ENCODE data around the gene DNAJC21.

DNAJC21 gene

DNA sequence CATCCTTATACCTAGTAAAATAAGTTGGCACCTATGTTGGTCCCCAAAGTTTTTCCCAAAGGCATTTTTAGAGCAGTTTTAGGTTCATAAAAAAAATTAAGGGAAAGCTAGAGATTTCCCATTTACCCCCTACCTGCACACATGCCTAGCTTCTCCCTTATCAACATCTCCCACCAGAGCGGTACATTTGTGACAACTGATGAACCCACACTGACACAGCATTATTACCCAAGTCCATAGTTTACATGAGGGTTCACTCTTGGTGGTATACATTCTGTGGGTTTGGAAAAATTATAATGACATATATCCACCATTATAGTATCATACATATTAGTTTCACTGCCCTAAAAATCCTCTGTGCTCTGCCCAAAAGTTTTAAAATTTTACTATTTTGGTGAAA is 26.1 kb upstream of the DNAJC21 start:
- H3K4me2 ChIP-seq (ENCODE audit: low read length): no peak overlapping the region
- no peak overlapping the region for H3K4me3 ChIP-seq (ENCODE audit: low read depth, low read length, poor library complexity, severe bottlenecking)
- peaks cover 26% of the 10 kb centered on the region; the same call in 1 of the 2 replicates for H3K36me3 ChIP-seq (ENCODE audit: insufficient read depth, low read length)
- H4K20me1 ChIP-seq (ENCODE audit: insufficient read depth, low read length): no peaks in the 10 kb centered on the region
- H3K4me1 ChIP-seq (ENCODE audit: insufficient read depth, low read length, severe bottlenecking): no peaks in the 10 kb centered on the region
- H3K27ac ChIP-seq (ENCODE audit: low read depth, low read length, poor library complexity, severe bottlenecking): no peak overlapping the region
- H3K9ac ChIP-seq (ENCODE audit: low read length): no peak overlapping the region
- H3K27me3 ChIP-seq (ENCODE audit: insufficient read depth, low read length): no peaks in the 10 kb centered on the region
- no peak for TF ChIP-seq EZH2 (IDR thresholded peaks at IDR 0.05; ENCODE audit: borderline replicate concordance, low read length)
- TF ChIP-seq, protein P1, sequence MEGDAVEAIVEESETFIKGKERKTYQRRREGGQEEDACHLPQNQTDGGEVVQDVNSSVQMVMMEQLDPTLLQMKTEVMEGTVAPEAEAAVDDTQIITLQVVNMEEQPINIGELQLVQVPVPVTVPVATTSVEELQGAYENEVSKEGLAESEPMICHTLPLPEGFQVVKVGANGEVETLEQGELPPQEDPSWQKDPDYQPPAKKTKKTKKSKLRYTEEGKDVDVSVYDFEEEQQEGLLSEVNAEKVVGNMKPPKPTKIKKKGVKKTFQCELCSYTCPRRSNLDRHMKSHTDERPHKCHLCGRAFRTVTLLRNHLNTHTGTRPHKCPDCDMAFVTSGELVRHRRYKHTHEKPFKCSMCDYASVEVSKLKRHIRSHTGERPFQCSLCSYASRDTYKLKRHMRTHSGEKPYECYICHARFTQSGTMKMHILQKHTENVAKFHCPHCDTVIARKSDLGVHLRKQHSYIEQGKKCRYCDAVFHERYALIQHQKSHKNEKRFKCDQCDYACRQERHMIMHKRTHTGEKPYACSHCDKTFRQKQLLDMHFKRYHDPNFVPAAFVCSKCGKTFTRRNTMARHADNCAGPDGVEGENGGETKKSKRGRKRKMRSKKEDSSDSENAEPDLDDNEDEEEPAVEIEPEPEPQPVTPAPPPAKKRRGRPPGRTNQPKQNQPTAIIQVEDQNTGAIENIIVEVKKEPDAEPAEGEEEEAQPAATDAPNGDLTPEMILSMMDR (IDR thresholded peaks at IDR 0.05; ENCODE audit: low read length): no peak
- H3K9me2 ChIP-seq (ENCODE audit: low read depth, low read length): no peaks in the 10 kb centered on the region
- H3K79me2 ChIP-seq (ENCODE audit: insufficient read depth, low read length): no peaks in the 10 kb centered on the region
- H3F3A ChIP-seq (ENCODE audit: insufficient read depth, low read length): no peaks in the 10 kb centered on the region
- no peaks in the 10 kb centered on the region for H3K9me3 ChIP-seq (ENCODE audit: low read length)
- H2AFZ ChIP-seq (ENCODE audit: low read length): no peak overlapping the region

DNA sequence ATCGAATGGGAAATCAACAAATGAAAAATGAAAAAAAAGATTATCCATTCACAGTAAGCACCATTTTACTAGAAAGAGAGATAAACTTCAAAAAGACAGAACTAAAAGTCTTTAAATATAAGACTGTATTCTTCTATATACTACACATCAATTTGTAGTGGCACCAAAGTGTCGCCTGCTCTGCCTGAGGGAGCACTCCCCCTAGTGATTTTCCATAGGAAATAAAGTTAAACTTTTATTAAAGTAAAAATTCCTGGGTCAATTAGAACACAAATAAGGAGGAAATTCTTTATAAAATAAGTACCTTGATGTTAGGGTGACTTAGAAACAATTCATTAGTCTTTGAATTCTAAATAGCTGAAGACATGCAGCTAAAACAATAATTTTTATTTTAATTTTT is 23.8 kb upstream of the DNAJC21 start:
- H3K4me3 ChIP-seq (ENCODE audit: low read depth, low read length, poor library complexity, severe bottlenecking): no peak overlapping the region
- no peaks in the 10 kb centered on the region for H4K20me1 ChIP-seq (ENCODE audit: insufficient read depth, low read length)
- no peaks in the 10 kb centered on the region for H3K4me1 ChIP-seq (ENCODE audit: insufficient read depth, low read length, severe bottlenecking)
- H3K9me3 ChIP-seq (ENCODE audit: low read length): no peaks in the 10 kb centered on the region
- peaks cover 48% of the 10 kb centered on the region for H3K36me3 ChIP-seq (ENCODE audit: insufficient read depth, low read length)
- no peak overlapping the region for H3K27ac ChIP-seq (ENCODE audit: low read depth, low read length, poor library complexity, severe bottlenecking)
- no peak overlapping the region for H2AFZ ChIP-seq (ENCODE audit: low read length)
- H3K4me2 ChIP-seq (ENCODE audit: low read length): no peak overlapping the region
- no peak overlapping the region for H3K9ac ChIP-seq (ENCODE audit: low read length)
- no peaks in the 10 kb centered on the region for H3K27me3 ChIP-seq (ENCODE audit: insufficient read depth, low read length)
- no peaks in the 10 kb centered on the region for H3F3A ChIP-seq (ENCODE audit: insufficient read depth, low read length)
- H3K9me2 ChIP-seq (ENCODE audit: low read depth, low read length): no peaks in the 10 kb centered on the region
- no peaks in the 10 kb centered on the region for H3K79me2 ChIP-seq (ENCODE audit: insufficient read depth, low read length)
- TF ChIP-seq, protein P1 (IDR thresholded peaks at IDR 0.05; ENCODE audit: low read length): peak; percentile 22; the same call in 1 of the 2 replicates
- no peak for TF ChIP-seq EZH2 (IDR thresholded peaks at IDR 0.05; ENCODE audit: borderline replicate concordance, low read length)

DNA sequence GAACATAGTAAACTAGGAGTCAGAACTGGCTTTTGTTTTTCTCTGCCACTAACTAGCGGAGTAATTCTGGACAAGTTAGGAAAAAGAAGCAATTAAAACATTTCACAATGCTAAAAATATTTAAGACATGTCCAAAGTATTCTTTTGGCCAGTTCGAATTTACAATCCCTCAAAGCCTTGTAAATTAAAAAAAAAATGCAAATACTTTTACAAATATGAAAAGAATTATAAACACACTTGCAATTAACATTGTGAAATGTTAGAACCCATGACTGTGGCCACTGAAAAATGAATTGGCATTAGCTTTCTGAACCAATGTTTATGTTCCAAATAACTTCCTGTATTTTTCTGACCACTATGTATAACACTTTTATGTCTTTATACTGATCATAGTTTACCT is 16.3 kb upstream of the DNAJC21 start:
- H3K9me2 ChIP-seq (ENCODE audit: low read depth, low read length): no peaks in the 10 kb centered on the region
- peak overlapping the region; percentile 82 for H3K4me2 ChIP-seq (ENCODE audit: low read length)
- no peaks in the 10 kb centered on the region for H3K27me3 ChIP-seq (ENCODE audit: insufficient read depth, low read length)
- H3K4me1 ChIP-seq (ENCODE audit: insufficient read depth, low read length, severe bottlenecking): peaks cover 31% of the 10 kb centered on the region
- no peak overlapping the region for H3K9ac ChIP-seq (ENCODE audit: low read length)
- peaks cover 60% of the 10 kb centered on the region for H3K36me3 ChIP-seq (ENCODE audit: insufficient read depth, low read length)
- no peak for TF ChIP-seq EZH2 (IDR thresholded peaks at IDR 0.05; ENCODE audit: borderline replicate concordance, low read length)
- TF ChIP-seq, protein P1 (IDR thresholded peaks at IDR 0.05; ENCODE audit: low read length): no peak
- H3F3A ChIP-seq (ENCODE audit: insufficient read depth, low read length): no peaks in the 10 kb centered on the region
- H3K4me3 ChIP-seq (ENCODE audit: low read depth, low read length, poor library complexity, severe bottlenecking): no peak overlapping the region
- peaks cover 48% of the 10 kb centered on the region for H3K79me2 ChIP-seq (ENCODE audit: insufficient read depth, low read length)
- H2AFZ ChIP-seq (ENCODE audit: low read length): no peak overlapping the region
- H3K27ac ChIP-seq (ENCODE audit: low read depth, low read length, poor library complexity, severe bottlenecking): no peak overlapping the region
- H4K20me1 ChIP-seq (ENCODE audit: insufficient read depth, low read length): no peaks in the 10 kb centered on the region
- no peaks in the 10 kb centered on the region for H3K9me3 ChIP-seq (ENCODE audit: low read length)
